HG03135 (cell line): Measurements from ENCODE around the gene DDX18.
A peak's percentile ranks its signal among the peaks of the same experiment; 100 is the strongest.

ENCODE experiments used
- ATAC-seq: cut with Tn5 transposase; IDR thresholded peaks from one replicate; pipeline ENCODE4 v1.9.1; 2021; ENCODE audit warnings: mild to moderate bottlenecking, moderate library complexity; ENCODE audit not compliant: unreplicated experiment

Gene DDX18

DNA sequence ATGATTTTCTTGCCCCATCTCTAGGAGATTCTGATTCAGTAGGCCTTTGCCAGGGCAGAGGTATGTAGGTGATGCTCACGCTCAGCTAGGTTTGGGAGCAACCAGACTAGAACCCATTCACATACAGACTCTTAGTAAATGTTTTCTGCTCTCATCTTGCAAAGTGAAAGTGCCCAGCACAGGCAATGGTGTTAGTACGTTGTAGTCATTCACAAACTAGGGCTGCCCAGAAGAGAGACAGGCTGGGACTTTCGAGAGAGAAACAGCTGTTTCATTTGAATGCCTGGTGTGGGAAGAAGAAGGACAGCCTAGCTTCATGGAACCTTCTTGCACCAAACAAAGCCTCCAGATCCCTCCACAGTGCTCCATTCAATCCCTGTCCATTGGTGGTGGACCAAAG, 19.4 kb downstream of the DDX18 start:
- no peak for ATAC-seq

DNA sequence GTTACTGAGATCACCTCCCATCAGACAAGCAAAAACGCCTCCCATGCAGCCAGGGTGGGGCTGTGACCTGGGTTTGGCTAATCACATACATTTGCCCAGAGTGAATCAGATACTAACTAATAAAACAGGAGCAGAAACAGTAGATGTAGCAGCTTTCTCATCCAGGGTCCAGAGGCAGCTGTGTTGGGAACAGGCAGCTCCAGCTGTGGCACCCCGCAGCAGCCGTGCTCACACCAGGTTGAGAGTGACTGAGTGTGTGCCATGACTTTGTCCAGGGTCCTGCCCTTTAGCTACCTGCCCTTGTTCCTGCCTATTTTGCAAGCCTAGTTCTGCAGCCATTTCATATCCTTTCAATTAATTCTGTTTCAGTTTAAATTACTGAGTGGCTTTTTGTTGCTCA, 20.5 kb downstream of the DDX18 start:
- no peak for ATAC-seq

DNA sequence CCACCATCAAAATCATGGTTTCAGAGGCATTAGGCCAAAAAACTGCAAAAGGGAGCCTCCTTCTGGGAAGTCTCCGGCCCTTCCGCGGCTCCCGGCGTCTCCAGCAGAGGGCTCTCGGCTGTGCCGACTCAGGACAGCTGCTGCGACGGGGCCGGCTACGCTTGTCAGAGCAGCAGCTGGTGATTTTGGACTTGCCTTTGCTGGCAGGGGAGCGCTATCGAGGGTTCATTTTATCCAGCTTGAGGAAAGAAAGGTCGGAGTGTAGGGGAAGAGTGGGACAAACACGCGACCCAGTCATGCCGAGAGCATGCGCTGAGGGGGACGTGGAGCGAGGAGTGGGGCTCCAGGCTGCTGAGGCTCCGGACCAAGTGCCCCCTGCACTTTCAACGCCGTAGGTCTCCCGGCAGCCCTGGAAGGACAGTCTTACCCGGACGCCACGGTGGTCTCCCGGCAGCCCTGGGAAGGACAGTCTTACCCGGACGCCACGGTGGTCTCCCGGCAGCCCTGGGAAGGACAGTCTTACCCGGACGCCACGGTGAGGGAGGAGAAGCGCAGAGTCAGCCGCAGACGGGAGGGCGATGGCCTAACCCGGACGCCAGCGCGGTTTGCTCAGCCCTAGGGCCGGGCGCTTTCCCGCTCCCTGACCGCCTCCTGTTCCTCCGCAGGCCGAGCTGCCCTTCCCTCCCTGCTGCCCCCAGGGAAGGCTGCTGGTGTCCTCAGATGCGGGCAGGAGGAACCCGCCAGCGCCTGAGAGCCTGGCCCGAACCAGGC, 21.7 kb downstream of the DDX18 start:
- ATAC-seq, result peak; percentile 83

DNA sequence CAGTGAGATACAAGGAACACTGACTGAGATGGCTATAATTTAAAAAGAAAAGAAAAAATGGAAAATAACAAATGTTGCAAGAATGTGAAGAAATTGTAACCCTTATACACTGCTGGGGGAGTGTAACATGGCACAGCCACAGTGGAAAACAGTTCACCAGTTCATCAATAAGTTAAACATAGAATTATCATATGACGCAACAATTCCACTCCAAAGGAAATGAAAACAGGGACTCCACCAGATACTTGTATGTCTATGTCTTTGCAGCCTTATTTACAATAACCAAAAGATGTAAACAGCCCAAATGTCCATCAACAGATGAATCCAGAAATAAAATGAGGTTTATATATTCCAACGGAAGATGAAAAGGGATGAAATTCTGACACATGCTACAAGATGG, 30.8 kb downstream of the DDX18 start:
- ATAC-seq, result no peak

DNA sequence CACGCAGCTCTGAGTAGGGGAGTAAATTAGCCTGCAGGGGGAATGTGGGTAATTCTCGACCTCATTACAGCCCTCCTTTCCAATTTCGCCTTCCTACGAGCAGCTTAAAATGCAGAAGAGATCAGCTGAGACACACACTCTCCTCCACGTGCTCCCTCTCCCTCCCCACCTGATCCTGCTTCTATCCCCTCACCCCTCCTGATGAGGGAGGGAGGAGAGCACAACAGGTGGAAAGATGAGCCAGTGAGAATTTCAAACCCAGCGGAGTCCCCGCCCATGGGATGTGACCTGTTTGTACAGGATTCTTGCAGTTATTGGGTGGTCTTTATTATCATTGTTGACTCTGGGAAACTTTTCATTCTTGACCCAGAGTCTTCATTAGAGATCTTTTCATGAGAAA, 35.5 kb downstream of the DDX18 start:
- ATAC-seq, result no peak

DNA sequence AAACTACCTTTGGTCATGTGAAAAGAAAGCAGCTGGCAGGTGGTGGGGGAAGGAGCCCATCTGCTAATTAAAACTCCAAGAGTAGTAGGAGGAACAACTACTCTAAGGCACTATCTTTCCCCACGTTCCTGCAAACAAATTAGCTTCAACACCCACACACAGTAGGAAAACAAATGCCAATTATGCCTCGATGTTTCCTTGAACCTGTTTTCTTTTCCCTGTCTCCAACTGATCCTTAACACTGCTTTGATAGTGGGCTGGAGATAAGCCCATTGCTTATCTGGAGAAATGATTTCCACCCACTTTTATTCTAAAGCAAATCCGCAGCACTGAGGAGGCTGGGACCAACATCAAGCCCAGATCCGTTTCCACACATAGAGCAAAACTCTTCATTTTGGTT, 36.0 kb downstream of the DDX18 start:
- no peak for ATAC-seq

DNA sequence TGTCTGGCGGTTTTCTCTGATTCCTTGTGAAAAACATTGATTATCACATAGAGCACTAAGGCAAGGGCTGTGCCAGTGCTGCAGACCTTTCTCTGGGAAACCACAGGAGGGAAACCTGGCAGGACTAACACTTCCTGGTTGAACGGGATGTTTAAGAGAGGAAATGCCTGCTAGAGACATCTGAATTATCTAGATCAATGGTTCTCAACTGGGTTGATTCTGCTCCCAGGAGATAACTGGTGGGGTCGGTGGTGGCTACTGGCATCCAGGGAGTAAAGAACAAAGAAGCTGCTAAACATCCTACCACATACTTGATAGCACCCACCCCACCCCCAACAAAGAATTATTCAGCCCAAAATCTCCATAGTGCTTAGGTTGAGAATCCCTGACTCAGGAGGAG, 37.5 kb downstream of the DDX18 start:
- no peak for ATAC-seq

DNA sequence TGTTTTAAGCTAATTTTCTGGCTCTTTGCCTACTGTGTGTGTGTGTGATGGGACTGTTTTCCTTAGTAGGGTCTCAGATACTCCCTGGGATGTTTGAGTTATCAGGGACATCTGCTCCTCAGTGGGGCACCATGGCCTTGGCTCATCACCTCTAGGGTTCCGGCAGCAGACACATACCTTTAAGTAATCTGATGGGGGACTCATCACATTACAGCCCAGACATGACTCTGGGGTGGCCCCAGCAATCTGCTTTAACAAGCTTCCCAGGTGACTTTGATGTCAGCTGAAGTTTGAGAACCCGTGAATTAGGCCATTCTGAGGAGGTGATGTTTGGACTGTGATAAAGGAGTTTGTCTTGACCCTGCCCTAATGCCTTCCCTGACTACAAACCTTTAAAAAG, 38.8 kb downstream of the DDX18 start:
- ATAC-seq, result no peak

DNA sequence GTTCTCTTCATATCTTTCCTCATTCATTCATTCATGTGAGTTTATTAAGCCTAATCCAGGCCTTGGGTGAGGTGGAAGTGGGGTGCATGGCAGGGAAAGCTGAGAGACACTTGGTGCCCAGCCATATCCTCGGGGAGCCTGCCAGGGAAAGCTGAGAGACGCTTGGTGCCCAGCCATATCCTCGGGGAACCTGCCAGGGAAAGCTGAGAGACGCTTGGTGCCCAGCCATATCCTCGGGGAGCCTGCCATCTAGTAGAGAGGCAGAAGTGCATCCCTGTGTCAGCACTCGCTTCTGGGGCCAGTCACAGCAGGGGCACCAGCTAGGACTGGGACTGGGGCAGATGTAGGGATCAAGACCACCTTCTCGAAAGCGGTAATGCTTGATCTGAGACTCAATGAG, 39.4 kb downstream of the DDX18 start:
- ATAC-seq, result no peak

DNA sequence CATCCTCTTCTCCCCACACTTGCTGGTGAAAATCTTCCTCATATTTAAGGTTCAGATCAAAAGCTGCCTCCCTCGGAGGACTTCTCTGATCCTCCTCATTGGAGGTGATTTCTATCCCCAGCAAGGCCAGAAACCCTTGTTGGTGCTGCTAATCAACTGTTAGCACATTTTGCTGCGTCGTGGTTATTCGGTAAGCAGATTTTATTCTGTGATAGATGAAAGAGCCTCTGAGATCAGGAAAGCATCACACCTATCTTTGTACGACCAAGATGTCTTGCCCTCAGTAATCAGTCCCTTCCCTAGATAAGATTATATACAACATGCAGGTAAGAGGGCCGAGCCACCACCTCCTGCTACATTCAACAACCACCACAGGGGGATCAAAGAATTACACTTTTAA, 40.1 kb downstream of the DDX18 start:
- no peak for ATAC-seq

DNA sequence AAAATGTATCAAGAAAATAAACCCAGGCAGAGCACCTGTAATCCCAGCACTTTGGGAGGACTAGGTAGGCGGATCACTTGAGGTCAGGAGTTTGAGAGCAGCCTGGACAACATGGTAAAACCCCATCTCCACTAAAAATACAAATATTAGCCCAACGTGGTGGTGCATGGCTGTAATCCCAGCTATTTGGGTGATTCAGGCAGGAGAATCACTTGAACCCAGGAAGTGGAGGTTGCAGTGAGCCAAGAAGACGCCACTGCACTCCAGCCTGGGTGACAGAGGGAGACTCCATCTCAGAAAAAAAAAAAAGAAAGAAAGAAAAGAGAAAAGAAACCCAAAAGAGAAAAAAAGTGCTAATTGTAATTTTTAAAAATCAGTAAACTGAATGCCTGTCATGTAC, 41.4 kb downstream of the DDX18 start:
- no peak for ATAC-seq

DNA sequence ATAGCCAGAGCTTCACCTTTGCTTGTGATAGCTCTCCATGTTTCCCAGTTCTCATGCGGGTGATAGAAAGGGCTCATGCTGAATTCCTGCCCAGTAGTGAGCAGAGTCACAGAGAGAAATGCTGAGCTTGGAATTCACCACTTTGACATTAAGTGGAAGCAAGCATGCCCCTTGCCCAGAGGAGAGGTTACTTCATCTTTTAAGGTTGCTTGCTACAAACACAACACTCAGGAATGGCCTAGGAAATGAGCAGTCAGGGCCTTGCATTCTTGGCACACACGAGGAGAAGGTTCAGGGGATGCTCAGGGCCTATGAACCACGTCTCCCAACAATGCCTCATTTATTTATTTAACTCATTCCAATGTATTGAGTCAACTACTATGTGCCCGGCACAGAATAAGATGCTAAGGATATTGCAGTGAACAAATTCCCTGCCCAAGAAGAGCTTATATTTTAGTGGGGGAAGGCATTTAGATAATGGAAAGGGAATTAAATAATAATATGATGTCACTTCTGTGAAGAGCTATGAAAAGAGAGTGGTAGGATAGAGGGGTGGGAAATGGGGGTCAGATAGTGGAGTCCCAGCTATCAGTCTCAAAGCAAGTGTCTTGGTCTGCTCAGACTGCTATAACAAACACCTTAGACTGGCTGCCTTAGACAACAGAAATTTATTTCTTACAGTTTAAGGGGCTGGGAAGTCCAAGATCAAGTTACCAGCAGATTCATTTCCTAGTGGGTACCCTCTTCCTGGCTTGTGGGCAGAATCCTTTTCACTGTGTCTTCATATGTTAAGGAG, 42.1 kb downstream of the DDX18 start:
- no peak for ATAC-seq

DNA sequence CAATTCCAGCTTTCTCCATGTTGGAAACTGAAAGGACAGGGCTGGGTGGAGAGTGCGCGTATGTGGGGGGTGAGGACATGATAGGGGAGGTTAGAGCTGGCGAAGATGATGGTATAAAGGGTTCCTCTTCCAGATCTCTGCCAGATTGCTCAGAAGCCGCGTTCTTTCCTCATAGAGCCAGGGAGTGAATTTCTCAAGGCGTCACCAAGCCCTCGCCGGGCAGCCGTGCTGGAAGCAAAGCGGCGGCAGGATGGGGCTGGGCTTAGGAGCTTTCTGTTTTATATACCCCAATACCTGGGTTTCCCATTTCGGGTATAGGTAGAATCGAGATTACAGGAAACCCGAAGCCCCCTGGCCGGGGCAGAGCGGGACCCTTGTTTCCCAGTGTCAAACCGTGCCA, 43.8 kb downstream of the DDX18 start:
- ATAC-seq, result no peak

DNA sequence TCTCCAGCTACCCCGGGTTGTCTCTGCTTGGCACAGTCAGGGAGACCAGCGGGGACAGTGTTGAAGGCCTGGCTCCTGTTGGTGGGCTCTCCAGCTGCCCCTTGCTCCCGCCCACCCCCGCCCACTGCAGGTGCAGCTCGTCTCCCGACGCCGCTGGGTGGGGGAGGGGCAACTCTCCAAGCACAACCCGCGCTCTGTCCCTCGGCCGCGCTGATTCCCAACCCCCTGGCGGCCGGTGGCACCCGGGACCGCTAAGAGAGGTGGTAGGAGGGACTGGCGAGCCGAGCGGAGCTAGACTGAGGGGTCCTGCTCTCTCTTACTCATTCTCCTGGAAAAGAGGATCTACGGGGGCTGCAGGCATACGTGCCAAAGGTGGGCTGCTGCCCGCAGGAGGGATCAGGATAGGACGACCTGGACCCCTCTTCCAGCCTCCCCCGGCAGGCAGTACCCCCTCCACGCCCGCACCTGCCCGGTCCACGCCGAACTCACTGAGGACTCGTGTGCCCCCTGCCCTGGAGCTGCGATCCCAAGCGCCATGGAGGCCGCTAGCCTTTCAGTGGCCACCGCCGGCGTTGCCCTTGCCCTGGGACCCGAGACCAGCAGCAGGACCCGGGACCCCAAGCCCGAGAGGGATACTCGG, 44.5 kb downstream of the DDX18 start:
- ATAC-seq, result no peak

DNA sequence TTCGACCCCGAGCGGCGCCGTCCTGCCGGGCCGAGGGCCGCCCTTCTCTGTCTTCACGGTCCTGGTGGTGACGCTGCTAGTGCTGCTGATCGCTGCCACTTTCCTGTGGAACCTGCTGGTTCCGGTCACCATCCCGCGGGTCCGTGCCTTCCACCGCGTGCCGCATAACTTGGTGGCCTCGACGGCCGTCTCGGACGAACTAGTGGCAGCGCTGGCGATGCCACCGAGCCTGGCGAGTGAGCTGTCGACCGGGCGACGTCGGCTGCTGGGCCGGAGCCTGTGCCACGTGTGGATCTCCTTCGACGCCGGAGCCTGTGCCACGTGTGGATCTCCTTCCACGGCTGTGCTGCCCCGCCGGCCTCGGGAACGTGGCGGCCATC, 45.0 kb downstream of the DDX18 start:
- ATAC-seq, result no peak

DNA sequence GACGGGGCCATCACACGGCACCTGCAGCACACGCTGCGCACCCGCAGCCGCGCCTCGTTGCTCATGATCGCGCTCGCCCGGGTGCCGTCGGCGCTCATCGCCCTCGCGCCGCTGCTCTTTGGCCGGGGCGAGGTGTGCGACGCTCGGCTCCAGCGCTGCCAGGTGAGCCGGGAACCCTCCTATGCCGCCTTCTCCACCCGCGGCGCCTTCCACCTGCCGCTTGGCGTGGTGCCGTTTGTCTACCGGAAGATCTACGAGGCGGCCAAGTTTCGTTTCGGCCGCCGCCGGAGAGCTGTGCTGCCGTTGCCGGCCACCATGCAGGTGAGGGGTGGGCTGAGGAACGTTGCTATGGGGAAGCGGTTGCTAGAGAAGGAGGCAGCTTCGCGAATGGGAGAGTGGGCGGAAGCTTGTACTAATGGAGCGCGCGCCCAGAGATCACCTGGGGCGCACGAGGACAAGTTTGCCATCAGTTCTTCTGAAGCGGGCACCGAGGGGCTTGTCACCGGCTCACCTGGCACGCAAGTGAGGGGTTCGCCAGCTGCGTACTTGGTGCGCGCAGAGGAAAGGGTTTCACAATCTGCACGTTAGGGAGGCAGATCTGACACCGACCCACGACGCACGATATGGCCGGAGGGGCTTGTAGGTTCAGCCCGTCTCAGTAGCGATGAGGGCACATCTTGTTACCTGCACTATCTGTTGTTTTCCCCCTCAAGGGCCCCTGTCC, 45.6 kb downstream of the DDX18 start:
- ATAC-seq, result no peak

DNA sequence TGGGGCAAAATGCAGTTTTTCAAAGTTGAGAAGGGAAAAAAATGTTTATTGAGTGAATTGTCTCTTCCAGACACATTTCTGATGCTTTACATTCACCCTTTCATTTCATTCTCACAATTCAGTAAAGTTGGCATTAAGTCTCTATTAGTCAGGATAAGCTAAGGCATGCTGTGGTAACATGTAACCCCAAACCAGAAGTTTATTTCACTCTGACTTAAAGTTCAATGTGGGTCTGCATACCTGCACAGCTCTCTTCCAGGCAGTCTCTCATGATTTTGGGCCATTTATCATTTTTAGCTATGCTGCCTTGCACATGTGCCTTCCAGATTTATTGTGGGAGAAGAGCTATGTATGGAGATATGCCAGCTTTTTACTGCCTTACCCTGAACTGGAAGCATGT, 48.0 kb downstream of the DDX18 start:
- ATAC-seq, result no peak

DNA sequence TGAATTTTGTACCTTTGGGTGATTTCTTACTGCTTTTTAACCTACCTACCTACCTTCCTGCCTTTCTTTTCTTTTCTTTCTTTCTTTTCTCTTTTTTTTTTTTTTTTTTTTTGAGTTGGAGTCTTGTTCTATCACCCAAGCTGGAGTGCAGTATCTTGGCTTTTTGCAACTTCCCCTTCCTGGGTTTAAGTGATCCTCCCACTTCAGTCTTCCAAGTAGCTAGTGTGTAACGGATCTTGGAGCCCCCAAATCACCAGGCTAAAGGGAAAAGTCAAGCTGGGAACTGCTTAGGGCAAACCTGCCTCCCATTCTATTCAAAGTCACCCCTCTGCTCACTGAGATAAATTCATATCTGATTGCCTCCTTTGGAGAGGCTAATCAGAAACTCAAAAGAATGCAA, 61.3 kb downstream of the DDX18 start:
- no peak for ATAC-seq

DNA sequence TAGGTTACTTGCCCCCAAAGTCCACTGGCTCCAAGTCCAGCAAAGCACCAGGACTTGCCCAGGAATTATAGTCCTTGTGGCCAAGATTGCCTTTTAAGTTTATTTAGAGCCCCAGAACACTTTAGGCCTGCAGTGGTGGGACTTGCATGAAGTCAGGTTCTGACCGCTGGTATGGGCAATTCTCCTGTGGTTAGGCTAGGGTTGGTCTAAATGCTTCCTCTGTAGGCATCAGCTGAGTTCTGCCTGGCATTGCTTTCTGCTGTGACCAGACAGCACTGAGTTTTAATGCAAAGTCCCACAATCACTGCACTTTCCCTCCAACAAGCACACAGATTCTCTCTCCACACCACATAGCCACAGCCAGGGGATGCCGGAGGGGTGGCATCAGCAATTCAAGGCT, 64.5 kb downstream of the DDX18 start:
- no peak for ATAC-seq
